ENCODE measurements around the gene STAG3.
"Not testable (repeated sequence)": the region's sequence is repeated elsewhere in the genome, so short reads cannot be mapped to it uniquely, and the experiment has no call there.

Gene STAG3, protein sequence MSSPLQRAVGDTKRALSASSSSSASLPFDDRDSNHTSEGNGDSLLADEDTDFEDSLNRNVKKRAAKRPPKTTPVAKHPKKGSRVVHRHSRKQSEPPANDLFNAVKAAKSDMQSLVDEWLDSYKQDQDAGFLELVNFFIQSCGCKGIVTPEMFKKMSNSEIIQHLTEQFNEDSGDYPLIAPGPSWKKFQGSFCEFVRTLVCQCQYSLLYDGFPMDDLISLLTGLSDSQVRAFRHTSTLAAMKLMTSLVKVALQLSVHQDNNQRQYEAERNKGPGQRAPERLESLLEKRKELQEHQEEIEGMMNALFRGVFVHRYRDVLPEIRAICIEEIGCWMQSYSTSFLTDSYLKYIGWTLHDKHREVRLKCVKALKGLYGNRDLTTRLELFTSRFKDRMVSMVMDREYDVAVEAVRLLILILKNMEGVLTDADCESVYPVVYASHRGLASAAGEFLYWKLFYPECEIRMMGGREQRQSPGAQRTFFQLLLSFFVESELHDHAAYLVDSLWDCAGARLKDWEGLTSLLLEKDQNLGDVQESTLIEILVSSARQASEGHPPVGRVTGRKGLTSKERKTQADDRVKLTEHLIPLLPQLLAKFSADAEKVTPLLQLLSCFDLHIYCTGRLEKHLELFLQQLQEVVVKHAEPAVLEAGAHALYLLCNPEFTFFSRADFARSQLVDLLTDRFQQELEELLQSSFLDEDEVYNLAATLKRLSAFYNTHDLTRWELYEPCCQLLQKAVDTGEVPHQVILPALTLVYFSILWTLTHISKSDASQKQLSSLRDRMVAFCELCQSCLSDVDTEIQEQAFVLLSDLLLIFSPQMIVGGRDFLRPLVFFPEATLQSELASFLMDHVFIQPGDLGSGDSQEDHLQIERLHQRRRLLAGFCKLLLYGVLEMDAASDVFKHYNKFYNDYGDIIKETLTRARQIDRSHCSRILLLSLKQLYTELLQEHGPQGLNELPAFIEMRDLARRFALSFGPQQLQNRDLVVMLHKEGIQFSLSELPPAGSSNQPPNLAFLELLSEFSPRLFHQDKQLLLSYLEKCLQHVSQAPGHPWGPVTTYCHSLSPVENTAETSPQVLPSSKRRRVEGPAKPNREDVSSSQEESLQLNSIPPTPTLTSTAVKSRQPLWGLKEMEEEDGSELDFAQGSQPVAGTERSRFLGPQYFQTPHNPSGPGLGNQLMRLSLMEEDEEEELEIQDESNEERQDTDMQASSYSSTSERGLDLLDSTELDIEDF

DNA sequence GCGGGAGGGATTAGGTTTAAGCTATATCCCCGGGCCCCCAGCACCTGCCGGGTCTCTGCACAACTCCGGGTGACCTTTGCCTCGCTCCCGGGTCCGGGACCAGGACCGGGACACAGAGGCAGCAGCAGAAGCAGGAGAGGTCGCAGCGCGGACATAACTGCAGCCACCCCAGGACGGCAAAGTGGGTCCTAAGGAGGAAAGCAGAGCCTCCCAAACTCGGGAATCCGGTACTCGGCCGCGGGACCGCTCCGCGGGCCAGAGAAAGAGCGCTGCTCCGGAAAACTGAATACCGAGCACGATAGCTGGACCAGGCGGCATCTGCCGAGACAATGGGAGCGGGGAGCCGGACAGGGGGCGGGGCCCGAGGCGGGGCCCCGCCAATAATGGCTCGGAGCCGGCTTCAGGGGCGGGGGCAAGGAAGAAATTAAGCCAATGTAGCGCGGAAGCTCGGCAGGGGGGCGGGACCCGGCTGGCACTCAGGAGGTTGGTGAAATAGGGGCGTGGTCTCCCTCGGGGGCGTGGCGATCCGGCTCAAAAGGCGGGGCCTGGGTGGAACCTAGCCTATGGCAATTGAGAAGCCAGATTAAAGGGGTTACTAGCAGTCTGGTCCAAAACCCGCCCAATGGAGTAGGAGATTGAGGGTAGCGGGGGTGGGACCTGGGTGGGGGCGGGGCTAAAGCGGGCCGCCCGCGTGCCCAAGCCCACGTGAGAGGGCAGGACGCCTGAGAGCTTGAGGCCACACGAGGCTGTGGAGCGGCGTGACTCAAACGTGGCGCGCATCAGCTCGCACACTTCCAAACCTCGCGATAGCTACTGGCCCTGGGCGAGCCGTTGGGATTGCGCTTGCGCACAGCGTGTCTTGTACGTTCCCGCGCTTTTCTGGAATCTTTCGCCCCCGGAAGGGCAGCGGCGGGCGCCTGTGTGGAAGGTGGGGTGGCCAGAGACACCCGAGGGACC is at the start of gene STAG3, which contains the start of gene GPC2:
STAG3 (plus strand) TSS at position 874 of the 957 bp plus-strand sequence. CDS start 2,639 bp downstream, outside the sequence.
GPC2 (minus strand) TSS at position 337 of the 957 bp plus-strand sequence; CDS start at position 155, 182 bp downstream.
- DNase-seq = peak; percentile 92

DNA sequence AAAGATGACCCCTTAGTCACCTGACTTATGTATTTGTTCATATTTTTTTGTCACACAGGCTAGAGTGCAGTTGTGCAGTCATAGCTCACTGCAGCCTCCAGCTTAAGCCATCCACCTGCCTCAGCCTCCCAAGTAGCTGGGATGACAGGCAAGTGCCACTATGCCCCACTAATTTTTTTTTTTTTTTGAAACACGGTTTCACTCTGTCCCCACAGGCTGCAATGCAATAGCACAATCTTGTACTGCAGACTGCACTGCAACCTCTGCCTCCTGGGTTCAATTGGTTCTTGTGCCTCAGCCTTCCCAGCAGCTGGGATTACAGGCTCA is 49.1 kb upstream of the STAG3 start:
- DNase-seq = no peak

DNA sequence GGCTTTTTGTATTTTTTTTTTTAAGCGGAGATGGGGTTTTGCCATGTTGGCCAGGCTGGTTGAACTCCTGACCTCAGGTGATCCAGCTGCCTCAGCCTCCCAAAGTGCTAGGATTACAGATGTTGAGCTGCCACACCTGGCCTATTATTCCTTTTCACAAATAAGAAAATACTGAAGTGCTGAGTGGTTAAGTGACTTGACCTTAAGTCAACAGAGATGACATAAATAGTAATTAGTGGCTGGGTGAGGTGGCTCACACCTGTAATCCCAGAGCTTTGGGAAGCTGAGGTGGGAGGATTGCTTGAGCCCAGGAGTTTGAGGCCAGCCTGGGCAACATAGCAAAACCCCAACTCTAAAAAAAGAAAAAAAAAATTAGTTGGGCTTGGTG is 47.5 kb upstream of the STAG3 start:
- peak; percentile 93 for DNase-seq

DNA sequence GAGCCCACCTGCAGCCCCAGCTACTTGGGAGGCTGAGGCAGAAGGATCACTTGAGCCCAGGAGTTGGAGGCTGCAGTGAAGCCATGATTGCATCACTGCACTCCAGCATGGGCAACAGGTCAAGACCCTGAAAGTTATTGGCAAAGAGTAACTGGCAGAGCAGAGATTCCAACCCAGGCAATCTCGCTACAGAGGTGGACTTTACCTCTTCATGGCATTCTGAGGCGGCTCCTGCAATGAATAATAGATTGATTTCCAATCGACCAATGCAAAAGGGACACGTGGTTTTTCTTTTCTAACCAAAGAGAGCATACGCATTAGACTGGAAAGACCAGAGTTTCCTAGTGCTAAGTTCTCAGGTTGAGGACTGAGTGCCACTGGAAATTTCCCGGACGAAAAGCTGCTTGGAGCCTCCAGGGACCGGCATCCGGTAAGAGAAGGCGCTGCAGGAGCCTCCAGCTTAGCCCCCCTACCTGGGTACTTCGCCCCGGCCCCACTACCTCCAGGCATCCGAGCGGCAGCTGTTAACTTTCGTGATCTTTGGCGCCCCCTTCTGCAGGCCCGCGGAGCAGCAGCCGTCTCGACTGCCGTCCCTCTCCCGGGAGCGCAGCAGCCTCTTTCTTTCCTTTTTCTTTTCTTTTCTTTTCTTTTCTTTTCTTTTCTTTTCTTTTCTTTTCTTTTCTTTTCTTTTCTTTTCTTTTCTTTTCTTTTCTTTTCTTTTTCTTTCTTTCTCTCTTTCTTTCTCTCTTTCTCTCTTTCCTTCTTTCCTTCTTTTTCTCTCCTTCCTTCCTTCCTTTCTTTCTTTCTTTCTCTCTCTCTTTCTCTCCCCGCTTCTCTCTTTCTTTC is 46.9 kb upstream of the STAG3 start:
- peak; percentile 92 for DNase-seq

DNA sequence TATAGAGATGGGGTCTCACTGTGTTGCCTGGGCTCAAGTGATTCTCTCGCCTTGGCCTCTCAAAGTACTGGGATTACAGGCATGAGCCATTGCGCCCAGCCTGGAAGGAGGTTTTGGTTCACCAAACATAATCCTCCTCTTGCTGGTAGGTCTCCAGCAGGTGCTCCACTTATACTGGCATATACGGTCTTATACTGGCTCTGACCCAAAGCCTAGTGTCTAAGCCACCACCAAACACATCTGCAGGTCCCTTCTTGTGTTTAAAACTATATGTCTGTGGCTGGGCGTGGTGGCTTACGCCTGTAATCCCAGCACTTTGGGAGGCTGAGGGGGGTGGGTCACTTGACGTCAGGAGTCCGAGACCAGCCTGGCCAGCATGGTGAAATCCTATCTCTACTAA is 45.6 kb upstream of the STAG3 start:
- no peak for DNase-seq

DNA sequence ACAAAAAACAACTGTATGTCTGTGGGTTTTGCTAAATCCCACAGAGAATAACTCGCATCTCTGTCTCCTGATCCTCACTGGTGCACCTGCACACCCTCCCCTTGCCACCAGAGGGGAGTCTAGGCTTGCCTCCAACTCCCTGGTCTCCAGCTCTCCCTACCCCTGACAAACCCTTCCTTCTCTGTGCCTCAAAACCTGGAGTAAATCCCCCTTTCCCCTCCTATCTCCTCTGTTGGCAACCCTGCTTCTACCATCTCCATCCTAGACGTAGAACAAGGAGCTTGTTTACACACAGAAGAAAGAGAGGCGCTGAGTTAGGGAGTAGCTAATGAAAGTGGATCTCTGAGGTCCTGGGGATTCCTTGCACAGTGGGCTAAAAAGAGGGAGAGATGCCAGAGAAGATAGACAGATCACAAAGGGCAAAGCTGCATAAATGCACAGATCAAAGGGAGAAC is 45.0 kb upstream of the STAG3 start:
- peak; percentile 76 for DNase-seq

DNA sequence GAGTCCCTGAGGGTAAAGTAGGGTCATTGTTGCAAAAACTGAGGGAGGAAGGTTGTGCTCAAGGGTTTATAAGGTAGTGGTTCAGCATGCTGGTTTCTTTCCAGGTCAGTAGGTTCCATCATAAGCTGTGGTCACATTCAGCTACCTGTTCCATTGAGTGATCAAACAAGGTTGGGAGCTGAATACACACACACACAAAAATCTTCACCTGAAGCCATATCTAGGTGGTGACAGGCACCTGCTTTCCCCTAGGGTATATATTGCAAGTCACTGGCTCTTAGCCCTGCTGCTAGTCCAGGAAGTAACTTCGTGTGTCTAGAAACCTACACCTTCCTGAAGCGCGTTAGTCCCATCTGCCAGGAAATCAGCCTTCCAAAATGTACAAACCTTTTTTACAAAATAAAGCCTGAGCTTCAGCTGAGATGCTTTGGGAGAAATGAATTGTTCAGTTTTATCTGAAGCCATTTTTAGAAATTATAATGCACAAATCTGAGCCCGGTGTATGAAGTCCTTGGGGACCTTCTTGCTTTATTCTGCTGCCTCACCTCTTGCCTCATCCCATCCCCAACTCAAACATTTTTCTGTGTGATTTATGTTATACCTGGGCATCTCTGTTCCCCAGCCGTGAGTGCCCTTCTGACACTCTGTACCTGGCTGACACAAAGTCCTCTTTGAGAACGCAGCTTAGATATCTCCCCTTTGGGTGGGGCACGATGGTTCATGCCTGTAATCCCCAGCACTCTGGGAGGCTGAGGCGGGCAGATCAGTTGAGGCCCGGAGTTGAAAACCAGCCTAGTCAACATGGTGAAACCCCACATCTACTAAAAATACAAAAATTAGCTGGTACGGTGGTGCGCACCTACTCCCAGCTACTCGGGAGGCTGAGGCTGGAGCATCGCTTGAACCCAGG is 39.6 kb upstream of the STAG3 start:
- peak; percentile 53 for DNase-seq

DNA sequence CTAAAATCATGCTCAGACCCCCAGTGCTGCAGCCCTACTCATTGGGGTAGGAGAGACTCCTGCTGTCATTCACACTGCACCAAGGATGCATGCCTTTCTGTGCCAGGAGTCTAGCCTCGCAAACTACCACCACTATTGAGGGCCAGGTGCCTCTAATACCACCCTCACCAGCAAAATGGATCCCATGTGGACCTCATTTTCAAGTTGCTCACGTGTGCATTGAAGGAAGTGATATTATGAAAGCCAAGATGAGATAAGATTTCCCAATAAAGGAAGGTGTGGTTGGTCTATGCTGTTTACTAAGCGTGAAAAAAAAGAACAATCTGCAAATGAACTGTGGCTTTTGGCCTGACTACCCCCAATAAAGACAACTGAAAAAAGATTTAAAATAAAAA is 36.2 kb upstream of the STAG3 start:
- no peak for DNase-seq

DNA sequence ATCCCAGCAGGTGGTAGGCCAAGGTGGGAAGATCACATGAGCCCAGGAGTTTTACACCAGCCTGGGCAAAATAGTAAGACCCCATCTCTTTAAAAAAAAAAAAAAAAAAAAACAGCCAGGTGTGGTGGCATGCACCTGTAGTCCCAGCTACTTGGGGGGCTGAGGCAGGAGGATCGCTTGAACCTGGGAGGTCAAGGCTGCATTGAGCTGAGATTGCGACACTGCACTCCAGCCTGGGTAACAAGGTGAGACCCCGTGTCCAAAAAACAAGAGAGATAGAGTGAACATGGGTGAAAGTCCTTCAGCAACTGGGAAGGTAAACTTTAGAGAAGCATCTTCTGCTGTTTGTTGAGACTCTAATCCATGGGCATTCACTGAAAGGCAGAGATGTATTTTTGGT is 35.3 kb upstream of the STAG3 start:
- no peak for DNase-seq

DNA sequence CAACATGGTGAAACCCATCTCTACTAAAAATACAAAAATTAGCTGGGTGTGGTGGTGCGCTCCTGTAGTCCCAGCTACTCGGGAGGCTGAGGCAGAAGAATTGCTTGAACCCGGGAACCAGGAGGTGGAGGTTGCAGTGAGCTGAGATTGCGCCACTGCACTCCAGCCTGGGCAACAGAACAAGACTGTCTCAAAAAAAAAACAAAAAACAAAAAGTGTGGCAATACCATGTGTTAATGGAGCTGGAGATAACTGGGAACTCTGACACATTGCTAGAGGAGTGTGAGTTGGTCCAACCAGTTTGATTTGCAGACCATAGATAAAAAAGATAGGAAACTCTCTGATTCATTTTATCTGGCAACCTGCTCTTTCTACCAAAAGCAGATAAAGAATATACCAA is 31.4 kb upstream of the STAG3 start:
- DNase-seq = not testable (repeated sequence)

DNA sequence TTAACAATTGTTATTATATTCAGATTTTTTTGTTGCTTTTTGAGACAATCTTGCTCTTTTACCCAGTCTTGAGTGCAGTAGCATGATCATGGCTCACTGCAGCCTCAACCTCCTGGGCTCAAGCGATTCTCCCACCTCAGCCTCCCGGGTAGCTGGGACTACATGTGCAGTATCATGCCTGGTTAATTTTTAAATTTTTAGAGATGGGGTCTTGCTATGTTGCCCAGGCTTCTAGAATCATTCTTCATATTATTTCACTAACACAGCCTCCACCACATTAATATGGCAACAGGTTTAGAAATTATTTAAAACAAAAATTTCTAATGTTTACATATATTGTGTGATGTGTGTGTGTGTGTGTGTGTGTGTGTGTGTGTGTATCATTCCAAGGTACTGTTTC is 30.4 kb upstream of the STAG3 start:
- DNase-seq = no peak

DNA sequence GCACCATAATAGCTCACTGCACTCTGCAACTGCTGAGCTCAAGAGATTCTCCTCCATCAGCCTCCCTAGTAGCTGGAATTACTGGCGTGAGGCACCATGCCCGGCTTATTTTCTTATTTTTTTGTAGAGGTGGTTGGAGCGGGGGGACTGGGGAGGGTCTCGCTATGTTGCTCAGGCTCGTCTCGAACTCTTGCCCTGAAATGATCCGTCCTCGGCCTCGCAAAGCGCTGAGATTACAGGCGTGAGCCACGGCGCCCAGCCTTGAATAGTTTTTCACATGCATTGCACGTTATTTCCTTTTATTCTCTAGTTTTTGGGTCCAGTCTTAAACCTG is 29.5 kb upstream of the STAG3 start:
- no peak for DNase-seq

DNA sequence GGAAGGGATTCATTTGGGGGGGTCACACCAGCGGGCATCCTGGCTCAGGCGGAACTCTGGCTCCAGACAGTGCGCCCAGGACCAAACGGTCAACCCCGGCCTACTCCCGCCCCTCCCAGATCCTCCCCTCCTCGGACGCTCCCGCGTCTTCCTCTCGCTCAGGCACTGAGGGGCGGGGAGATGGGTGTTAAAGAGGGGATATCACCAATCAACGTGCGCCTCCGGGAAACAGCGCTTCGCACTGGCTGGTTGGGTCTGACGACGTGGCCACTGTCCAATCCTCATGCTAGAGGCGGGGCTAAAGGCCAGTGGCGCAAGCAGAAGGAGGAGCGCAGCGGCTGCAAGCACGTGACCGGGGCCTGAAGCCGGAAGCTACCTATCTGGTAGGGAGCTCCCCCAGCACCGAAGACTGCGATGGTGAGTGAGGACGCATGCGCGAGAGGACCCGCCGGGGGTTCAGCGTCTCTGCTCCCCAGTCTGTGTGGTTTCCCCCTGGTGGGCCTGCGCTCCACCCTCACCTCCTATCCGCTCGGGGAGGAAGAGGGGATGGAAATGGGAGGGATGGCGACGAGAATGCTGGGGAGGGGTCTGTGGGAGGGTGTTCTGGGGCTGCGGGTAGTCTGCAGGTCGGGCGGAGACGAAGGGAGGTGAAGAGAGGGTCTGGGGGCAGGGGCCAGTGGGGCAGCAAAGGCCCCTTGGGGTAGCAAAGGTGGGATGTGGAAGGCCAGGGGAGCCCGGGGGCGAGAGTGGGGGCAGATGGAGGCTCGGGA is 29.0 kb upstream of the STAG3 start, which contains the start of gene LAMTOR4:
LAMTOR4 (plus strand) TSS at position 360 of the 770 bp plus-strand sequence; CDS start at position 415, 55 bp downstream.
- DNase-seq = peak; percentile 100

DNA sequence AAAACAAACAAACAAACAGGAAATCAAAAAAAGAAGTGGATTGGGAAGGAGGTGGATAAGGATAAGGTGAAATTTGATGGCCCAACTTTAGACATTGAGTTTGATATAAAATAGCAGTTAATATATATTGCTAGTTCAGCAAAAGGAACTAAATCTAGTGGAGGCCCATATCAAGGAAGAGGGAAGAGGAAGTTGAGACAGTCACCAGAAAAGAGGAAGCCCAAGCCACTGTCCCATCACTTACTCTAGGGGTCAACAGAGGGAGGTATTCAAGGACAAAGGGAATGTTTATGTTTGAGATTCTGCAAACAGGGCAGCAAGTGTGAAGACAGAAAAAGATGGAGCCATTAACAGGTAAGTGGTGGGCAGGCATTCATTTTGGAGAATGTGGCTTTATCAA is 25.3 kb upstream of the STAG3 start:
- DNase-seq = no peak

DNA sequence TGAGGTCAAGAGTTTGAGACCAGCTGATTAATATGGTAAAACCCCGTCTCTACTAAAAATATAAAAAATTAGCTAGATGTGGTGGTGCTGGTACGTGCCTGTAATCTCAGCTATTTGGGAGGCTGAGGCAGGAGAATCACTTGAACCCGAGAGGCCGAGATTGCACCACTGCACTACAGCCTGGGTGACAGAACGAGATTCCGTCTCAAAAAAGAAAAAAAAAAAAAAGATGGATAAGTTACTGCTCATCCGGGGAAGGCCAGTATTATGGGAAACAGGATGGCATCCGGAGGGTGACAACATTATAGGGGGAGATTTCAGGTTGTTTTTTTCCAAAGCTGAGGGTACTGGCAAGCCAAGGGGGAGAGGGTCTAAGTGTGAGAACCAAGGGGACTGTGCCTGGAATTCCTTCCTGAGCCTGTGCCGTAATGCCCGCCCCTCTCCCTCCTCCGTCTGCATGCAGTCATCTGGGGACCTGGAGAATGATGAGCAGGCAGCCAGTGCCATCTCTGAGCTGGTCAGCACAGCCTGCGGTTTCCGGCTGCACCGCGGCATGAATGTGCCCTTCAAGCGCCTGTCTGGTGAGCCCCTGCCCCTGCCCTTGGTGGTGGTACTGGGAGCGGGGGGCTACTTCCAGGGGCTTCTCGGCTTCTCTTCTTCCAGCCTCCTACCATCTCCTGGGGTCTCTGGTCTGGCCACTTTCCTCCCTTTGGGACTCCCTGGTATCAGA is 24.6 kb upstream of the STAG3 start:
- DNase-seq = no peak

DNA sequence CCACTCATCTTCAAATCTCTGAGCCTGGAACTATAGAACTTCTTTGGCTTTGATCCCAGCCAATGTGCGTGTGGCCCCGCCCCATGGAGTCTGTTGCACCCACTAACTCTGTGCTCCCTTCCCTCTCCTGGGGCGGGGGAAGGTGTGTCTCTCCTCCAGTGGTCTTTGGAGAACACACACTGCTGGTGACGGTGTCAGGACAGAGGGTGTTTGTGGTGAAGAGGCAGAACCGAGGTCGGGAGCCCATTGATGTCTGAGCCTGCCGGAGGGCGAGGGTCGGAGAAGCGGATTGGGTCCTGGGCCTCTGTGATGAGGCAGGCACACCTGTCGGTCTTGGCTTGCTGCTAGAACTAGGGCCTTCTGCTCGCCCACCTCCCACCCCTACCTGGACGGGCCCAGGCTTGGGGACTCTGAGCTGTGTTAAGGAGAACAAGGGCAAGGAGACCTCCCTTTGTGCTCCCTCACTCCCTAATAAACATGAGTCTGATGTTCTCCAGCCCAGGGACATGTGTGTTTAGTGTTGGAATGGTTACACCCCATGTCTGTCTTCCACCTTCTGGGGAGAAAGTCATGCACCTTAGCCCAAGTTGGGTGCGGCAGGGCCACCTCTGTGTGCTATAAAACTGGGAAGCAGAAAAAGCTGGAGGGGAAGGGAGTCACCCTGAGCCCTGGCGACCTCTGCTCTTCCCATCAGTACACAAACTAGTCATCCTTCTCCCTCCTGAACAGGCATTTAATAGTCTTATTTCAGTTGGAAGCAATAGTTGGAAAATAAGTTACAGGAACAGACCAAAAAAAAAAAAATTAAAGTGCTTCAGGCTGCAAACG is 23.8 kb upstream of the STAG3 start:
- DNase-seq = no peak

Data from NCI-H69 (cell line).